ENCODE data around the gene UBE2E1. TPM values are rescaled to one million over a fixed set of nuclear protein-coding genes. Genes with fewer than 3 reads are reported as not detected.
A peak's percentile ranks its signal among the peaks of the same experiment; 100 is the strongest.

The UBE2E1 gene
- total and polyA plus RNA-seq, 2 experiments from 2014 or later: 39.9 to 120 TPM

- Histone ChIP-seq H3K9me2 (ENCODE audit: insufficient read depth) (no peaks in the 10 kb centered on the region), H3K4me1 (ENCODE audit: insufficient read depth) (peaks cover 37% of the 10 kb centered on the region), H3K27me3 (ENCODE audit: insufficient read depth) (no peaks in the 10 kb centered on the region; the same call in 1 of the 2 replicates), H4K20me1 (replicated peaks; ENCODE audit: insufficient read depth) (peaks cover 25% of the 10 kb centered on the region), H3K36me3 (ENCODE audit: insufficient read depth) (0 out of 2 replicates have a peak, but pooled peaks cover 3% of the 10 kb centered on the region), H2AFZ (no peak overlapping the region), H3K4me2 (peak overlapping the region; percentile 72), H3K27ac (ENCODE audit: low read depth) (peak overlapping the region; percentile 41), H3K79me2 (replicated peaks; ENCODE audit: insufficient read depth) (peaks cover 71% of the 10 kb centered on the region), H3F3A (replicated peaks; ENCODE audit: low read depth) (no peaks in the 10 kb centered on the region; the same call in 1 of the 2 replicates), H3K4me3 (peak overlapping the region; percentile 77)
- Mint-ChIP-seq H3K4me1 (peaks cover 62% of the 10 kb centered on the region), H3K9me3 (0 out of 3 replicates have a peak, but pooled peaks cover 2% of the 10 kb centered on the region), H3K27me3 (ENCODE audit: insufficient read depth, low read depth, poor library complexity) (peaks cover 11% of the 10 kb centered on the region), H3K27ac (peak overlapping the region; percentile 98), H3K36me3 (ENCODE audit: low read depth) (peaks cover 55% of the 10 kb centered on the region), H3K4me3 (peak overlapping the region; percentile 94)
- DNase-seq (ENCODE audit: low spot score) (peak; percentile 53), ATAC-seq (no peak)
- TF ChIP-seq NANOG (IDR thresholded peaks at IDR 0.05; ENCODE audit: borderline replicate concordance): no peak
- TF ChIP-seq ETS1 (IDR thresholded peaks at IDR 0.05): 0 out of 2 replicates have a peak, but pooled peaks have one; percentile 10
Measured at GRCh38 chr3:23809840-23810342, 4.1 kb downstream of the UBE2E1 start.

DNA sequence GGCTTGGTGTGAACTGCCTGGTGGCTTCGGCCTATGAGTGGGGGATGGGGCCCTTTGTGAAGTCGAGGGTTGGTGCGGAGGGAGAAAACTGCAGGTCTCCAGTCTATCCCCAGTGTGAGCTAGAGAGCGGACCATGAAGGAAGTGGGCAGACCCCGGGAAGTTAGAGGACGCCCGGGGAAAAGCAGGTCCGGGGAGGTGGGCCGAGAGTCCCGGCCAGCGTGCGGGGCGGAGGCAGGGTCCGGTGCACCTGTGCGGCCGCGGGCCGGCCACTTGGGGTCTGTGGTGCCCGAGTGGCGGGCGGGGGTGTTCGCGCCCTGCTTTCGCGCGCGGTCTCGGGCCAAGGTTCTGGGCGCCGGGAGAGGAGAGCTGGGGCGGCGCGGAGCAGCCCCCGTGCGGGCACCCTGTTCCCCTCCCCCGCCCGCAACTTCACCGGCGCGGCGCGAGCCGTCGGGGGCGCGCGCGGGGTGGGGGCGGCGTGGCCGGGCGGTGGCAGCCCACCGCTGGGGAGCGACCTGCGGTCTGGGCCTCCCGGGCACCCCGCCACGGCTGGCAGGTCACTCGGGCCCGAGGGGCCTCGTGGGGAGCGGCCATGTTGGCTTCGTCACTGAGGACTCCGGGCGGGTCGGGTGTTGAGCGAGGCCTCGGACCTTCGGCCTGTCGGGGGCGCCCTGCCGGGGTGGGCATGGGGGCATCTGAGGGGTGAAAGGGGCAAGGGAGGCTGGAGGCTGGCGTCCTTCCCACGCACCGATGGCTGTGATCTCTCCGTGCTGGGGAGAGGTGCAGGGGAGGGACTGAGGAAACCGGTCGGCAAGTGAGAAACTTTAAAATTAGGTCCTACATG is 4.8 kb downstream of the UBE2E1 start:
- peaks cover 59% of the 10 kb centered on the region for H3K4me1 Mint-ChIP-seq
- peak; percentile 70 for ATAC-seq
- peak overlapping the region; percentile 77 for H3K4me3 ChIP-seq
- TF ChIP-seq POLR2AphosphoS5 (IDR thresholded peaks at IDR 0.05; ENCODE audit: low read depth) (peak; percentile 58), ZNF331 (CRISPR knock-in tag; IDR thresholded peaks at IDR 0.05; ENCODE audit: low read depth) (no peak), CREB1 (CRISPR knock-in tag; IDR thresholded peaks at IDR 0.05; ENCODE audit: low read depth) (no peak), ZNF462 (CRISPR knock-in tag; IDR thresholded peaks at IDR 0.05) (peak; percentile 26; the same call in 1 of the 2 replicates), ZNF114 (CRISPR knock-in tag; IDR thresholded peaks at IDR 0.05) (no peak), NANOG (IDR thresholded peaks at IDR 0.05; ENCODE audit: borderline replicate concordance) (no peak), EZH2 (IDR thresholded peaks at IDR 0.05; ENCODE audit: low read depth, unreplicated experiment) (no peak)
- TF ChIP-seq, protein P1, sequence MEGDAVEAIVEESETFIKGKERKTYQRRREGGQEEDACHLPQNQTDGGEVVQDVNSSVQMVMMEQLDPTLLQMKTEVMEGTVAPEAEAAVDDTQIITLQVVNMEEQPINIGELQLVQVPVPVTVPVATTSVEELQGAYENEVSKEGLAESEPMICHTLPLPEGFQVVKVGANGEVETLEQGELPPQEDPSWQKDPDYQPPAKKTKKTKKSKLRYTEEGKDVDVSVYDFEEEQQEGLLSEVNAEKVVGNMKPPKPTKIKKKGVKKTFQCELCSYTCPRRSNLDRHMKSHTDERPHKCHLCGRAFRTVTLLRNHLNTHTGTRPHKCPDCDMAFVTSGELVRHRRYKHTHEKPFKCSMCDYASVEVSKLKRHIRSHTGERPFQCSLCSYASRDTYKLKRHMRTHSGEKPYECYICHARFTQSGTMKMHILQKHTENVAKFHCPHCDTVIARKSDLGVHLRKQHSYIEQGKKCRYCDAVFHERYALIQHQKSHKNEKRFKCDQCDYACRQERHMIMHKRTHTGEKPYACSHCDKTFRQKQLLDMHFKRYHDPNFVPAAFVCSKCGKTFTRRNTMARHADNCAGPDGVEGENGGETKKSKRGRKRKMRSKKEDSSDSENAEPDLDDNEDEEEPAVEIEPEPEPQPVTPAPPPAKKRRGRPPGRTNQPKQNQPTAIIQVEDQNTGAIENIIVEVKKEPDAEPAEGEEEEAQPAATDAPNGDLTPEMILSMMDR (conservative IDR thresholded peaks at IDR 0.05; ENCODE audit: low read depth in 2 of 2): peak; percentile 42 to 56
- peaks cover 34% of the 10 kb centered on the region for H3K4me1 ChIP-seq (ENCODE audit: insufficient read depth)
- peaks cover 59% of the 10 kb centered on the region for H3K36me3 Mint-ChIP-seq (ENCODE audit: low read depth)
- H3K27me3 ChIP-seq (ENCODE audit: insufficient read depth): no peaks in the 10 kb centered on the region
- H3K4me3 Mint-ChIP-seq: peak overlapping the region; percentile 94
- H2AFZ ChIP-seq: peak overlapping the region; percentile 43; the same call in 1 of the 2 replicates
- H3K36me3 ChIP-seq (ENCODE audit: insufficient read depth): 0 out of 2 replicates have a peak, but pooled peaks cover 3% of the 10 kb centered on the region
- peaks cover 78% of the 10 kb centered on the region for H3K79me2 ChIP-seq (replicated peaks; ENCODE audit: insufficient read depth)
- DNase-seq (ENCODE audit: low spot score): peak; percentile 93
- peak overlapping the region; percentile 41 for H3K27ac ChIP-seq (ENCODE audit: low read depth)
- no peaks in the 10 kb centered on the region for H3K9me3 Mint-ChIP-seq
- no peaks in the 10 kb centered on the region; the same call in 1 of the 2 replicates for H3F3A ChIP-seq (replicated peaks; ENCODE audit: low read depth)
- H3K27me3 Mint-ChIP-seq (ENCODE audit: insufficient read depth, low read depth, poor library complexity): peaks cover 8% of the 10 kb centered on the region
- H4K20me1 ChIP-seq (replicated peaks; ENCODE audit: insufficient read depth): peaks cover 27% of the 10 kb centered on the region
- H3K27ac Mint-ChIP-seq: peak overlapping the region; percentile 98
- H3K9me2 ChIP-seq (ENCODE audit: insufficient read depth): no peaks in the 10 kb centered on the region
- H3K4me2 ChIP-seq: peak overlapping the region; percentile 72

Data from GM23338 (cell line).